Pancreas (tissue), 10 donors: ENCODE measurements around the gene OSBPL2. TPM values are rescaled to one million over a fixed set of nuclear protein-coding genes. Genes with fewer than 3 reads are reported as not detected.
A peak's percentile ranks its signal among the peaks of the same experiment; 100 is the strongest.

Source experiments
- ATAC-seq, 4 donors: fragments of 200-7000 bp; cut with Tn5 transposase; one replicate each; pipeline versions ENCODE4 v1.8.0 to v1.9.1; 2020; ENCODE audit warnings: mild to moderate bottlenecking in 4 of 4, moderate library complexity in 4 of 4
- DNase-seq, 6 donors: peaks; one replicate each; pipeline ENCODE4 v3.0.0-alpha.2; 2020
- FAIRE-seq: peaks from 2 replicates; lab custom pipeline; 2012; peaks lifted over from hg19 to GRCh38; lab: Jason Lieb, UNC
- H3K27ac ChIP-seq, 4 donors: fragments of 200-600 bp; sonication (generic); 1 replicate in 3 of 4; 2 replicates in 1 of 4; pipeline versions ENCODE4 v1.5.0 to v1.8.0; 2020
- H3K27me3 ChIP-seq, 4 donors: fragments of 200-600 bp; one replicate each; pipeline ENCODE4 v1.8.0; 2021
- H3K36me3 ChIP-seq, 3 donors: fragments of 200-600 bp; sonication (generic) in 1 of 3; one replicate each; pipeline versions ENCODE4 v1.5.0 to v1.8.0; 2020 to 2021
- H3K4me1 ChIP-seq, 3 donors: fragments of 200-600 bp; one replicate each; pipeline ENCODE4 v1.8.0; 2021
- H3K4me3 ChIP-seq, 4 donors: fragments of 200-600 bp; sonication (generic) in 2 of 4; one replicate each; pipeline versions ENCODE4 v1.5.0 to v1.8.0; 2020 to 2021
- H3K9me3 ChIP-seq, 4 donors: fragments of 200-600 bp; one replicate each; pipeline ENCODE4 v1.8.0; 2021
- WGBS, 2 donors: extraction: QIAGEN DNeasy Blood & Tissue Kit; methylation state at CpG; one replicate each; pipeline ENCODE4 v1.1.7; 2013; 5-methylcytosine and 5-hydroxymethylcytosine counted together
- intact Hi-C, 3 donors: fragments of 100-400 bp; cut with DNase I; formaldehyde crosslinking; loops; one replicate each; pipeline versions ENCODE4 v1.11.1 to v1.14.2; 2022
- polyA plus RNA-seq, 2 donors: library from polyadenylated mRNA; stranded (reverse); fragments of 200-250 nt; gene quantifications; one replicate each; pipeline ENCODE4 v1.2.3, GENCODE V29; 2013
- total RNA-seq, 6 donors: library from RNA; stranded (reverse); fragmentation: NEBNext Ultra II Directional in 4 of 6; extraction: Animal tissue kit (Norgen Biotek cat#: 25700) in 4 of 6; gene quantifications; one replicate each; pipeline versions ENCODE4 v1.2.1 to v1.2.4, GENCODE V29; 2021 to 2023
- TF ChIP-seq, protein P1 (sequence below), 4 donors: fragments of 200-600 bp; sonication (generic) in 3 of 4; IDR thresholded peaks; one replicate each; pipeline versions ENCODE4 v1.5.0 to v1.8.0; 2021; ENCODE audit warnings: antibody characterized with exemption in 4 of 4
- donor health status: healthy with polysubstance abuse.
- donor health status: DM: no; HTN: no; CAD: no; lungs with moderate emphysema.
- donor health status: DM: no; HTN: no; CAD: no.
- donor health status: control.
- donor health status: control.
- donor health status: Bipolar disorder and iron deficiency.
- donor health status: DM: yes; HTN: yes; CAD: no.
- donor health status: DM: no; HTN: no; CAD: no.
- donor health status: DM: no; HTN: no; CAD: no.
- donor health status: DM: yes; HTN: yes; CAD: no.

The OSBPL2 gene
- total and polyA plus RNA-seq, 8 donors, result 33.3 to 56.8 (median 47.0) TPM

DNA sequence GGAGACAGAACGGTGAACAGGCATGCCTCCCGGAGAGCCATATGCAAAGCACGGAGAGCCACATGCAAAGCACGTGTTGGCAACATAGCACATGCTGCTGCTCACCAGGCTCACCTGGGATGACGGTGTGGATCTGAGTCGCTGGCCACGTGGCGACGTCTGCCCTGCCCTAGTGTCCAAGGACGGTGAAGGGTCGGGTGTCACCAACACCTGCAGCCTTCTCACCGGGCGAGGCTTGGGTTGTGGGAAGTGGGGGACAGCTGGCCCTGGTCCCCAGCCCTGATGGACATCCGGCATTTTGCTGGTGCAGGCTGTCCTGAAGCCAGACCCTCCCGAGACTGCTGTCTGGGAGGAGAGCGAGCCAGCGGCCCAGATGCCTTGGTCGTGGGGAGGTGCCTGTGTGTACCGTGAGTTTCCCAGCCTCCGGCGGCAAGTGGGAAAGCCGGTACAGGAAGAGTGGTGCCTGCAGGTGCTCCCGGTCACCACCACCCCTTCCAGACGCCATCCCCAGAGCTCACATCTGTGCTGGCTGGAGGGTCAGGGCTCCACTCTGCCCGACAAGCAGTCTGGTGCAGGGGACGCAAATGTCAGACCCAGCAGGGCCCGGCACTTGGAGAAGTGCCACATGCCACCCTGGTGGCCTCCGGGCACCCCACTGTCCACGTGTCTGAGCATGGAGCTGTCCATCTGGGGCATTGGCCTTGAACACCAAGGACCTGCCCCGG is 58.6 kb downstream of the OSBPL2 start:
- intact Hi-C loops, result no loop called here
- Histone ChIP-seq H3K36me3 (peaks cover 0 to 17% (median 5%) of the 10 kb centered on the region in 3 donors), H3K9me3 (no peaks in the 10 kb centered on the region), H3K4me1 (peaks cover 10 to 16% (median 16%) of the 10 kb centered on the region in 3 donors), H3K27me3 (no peaks in the 10 kb centered on the region), H3K27ac (peak overlapping the region; percentile 16 to 74 (median 64)), H3K4me3 (no peak overlapping the region)
- no peak for FAIRE-seq
- ATAC-seq, result peak; percentile 76 to 83 (median 81)
- TF ChIP-seq, protein P1, sequence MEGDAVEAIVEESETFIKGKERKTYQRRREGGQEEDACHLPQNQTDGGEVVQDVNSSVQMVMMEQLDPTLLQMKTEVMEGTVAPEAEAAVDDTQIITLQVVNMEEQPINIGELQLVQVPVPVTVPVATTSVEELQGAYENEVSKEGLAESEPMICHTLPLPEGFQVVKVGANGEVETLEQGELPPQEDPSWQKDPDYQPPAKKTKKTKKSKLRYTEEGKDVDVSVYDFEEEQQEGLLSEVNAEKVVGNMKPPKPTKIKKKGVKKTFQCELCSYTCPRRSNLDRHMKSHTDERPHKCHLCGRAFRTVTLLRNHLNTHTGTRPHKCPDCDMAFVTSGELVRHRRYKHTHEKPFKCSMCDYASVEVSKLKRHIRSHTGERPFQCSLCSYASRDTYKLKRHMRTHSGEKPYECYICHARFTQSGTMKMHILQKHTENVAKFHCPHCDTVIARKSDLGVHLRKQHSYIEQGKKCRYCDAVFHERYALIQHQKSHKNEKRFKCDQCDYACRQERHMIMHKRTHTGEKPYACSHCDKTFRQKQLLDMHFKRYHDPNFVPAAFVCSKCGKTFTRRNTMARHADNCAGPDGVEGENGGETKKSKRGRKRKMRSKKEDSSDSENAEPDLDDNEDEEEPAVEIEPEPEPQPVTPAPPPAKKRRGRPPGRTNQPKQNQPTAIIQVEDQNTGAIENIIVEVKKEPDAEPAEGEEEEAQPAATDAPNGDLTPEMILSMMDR (IDR thresholded peaks at IDR 0.05), result no peak
- DNase-seq, result peak; percentile 82 to 97 (median 96)
- WGBS, 2 donors, result 41 to 46% methylated on average over 30 of the region's 30 CpGs

DNA sequence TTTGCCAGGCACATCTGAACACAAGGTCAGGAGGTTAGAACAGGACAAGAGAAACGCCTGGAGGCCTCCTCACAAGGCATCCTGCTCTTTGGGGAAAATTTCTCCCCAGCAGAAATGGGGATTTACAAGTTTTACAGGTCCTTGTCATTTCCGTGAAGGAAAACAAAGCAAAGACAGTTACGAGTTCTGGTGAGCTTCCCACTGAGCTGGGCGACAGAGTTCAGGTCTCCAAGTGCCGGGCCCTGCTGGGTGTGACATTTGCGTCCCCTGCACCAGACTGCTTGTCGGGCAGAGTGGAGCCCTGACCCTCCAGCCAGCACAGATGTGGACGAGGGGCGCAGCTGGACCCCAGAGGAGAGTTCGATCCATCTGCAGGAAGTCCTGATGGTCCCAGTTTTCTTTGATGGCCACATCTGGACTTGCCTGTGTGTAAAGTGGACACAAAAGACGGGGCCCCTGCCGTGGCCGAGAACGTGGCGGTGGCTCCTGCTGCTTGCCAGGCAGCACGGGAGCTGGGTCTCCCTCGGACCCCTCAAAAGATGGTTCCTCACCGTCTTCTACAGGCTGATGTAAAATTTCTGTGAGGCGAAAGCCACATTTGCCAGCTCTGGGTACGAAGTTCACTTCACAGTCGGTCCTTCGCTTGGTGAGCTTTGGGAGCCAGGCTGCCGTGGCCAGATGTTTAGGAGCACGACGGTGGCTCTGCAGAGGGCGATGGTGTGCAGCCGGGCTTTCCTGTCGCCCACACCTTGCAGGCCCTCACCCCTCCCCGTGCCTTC is 59.3 kb downstream of the OSBPL2 start:
- peak in 2 of 4 donors; percentile 2 to 17 for ATAC-seq
- DNase-seq, result peak in 5 of 6 donors; percentile 65 to 85 (median 81)
- peak overlapping the region; percentile 16 to 74 (median 64) for H3K27ac ChIP-seq
- H3K27me3 ChIP-seq, result no peaks in the 10 kb centered on the region
- no peak for FAIRE-seq
- TF ChIP-seq, protein P1 (IDR thresholded peaks at IDR 0.05), result no peak
- 51 to 52% methylated on average over 29 of the region's 29 CpGs for WGBS, 2 donors
- intact Hi-C loops, result no loop called here
- peaks cover 10 to 16% (median 16%) of the 10 kb centered on the region in 3 donors for H3K4me1 ChIP-seq
- peaks cover 0 to 13% (median 5%) of the 10 kb centered on the region in 3 donors for H3K36me3 ChIP-seq
- no peak overlapping the region for H3K4me3 ChIP-seq
- H3K9me3 ChIP-seq, result no peaks in the 10 kb centered on the region

DNA sequence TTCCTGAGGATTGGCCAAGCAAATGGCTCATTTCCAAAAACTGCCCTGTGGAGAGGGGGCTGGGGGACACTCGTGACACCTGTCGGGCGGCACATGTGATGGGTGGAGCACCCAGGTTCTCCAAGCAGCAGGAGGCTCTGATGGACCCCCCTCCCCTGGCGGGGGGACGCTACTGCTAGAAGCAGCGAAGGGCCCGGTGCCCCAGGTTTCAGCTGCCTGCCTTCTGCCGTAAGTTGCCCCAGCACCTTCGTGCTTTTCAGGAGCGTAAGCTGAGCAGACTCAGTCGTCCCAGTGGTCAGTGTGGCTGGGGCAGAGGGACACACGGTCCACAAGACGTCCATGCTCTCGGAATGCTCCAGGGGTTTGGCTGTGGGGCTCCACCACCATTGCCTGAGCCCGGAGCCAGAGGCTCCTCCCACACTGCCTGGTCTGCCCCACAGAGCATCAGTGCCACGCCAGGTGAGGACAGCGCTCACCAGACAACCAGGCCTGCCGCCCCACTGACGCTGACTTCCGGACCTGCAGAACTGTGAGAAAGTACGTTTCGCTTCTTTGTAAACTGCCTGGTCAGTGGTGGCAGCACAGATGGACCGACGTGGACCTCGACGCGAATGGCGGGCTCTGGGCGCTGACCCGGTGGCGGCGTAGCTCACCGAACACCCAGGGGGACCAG is 60.4 kb downstream of the OSBPL2 start:
- Histone ChIP-seq H3K36me3 (peaks cover 0 to 13% (median 5%) of the 10 kb centered on the region in 3 donors), H3K4me1 (peaks cover 10 to 16% (median 16%) of the 10 kb centered on the region in 3 donors), H3K9me3 (no peaks in the 10 kb centered on the region), H3K27ac (peak overlapping the region in 2 of 4 donors; percentile 5 to 74), H3K27me3 (no peaks in the 10 kb centered on the region), H3K4me3 (no peak overlapping the region)
- ATAC-seq (no peak), FAIRE-seq (no peak), DNase-seq (peak in 2 of 6 donors; percentile 51 to 78)
- intact Hi-C loops, result no loop called here
- TF ChIP-seq, protein P1 (IDR thresholded peaks at IDR 0.05), result no peak
- WGBS, 2 donors, result 88 to 91% methylated on average over 33 of the region's 33 CpGs

DNA sequence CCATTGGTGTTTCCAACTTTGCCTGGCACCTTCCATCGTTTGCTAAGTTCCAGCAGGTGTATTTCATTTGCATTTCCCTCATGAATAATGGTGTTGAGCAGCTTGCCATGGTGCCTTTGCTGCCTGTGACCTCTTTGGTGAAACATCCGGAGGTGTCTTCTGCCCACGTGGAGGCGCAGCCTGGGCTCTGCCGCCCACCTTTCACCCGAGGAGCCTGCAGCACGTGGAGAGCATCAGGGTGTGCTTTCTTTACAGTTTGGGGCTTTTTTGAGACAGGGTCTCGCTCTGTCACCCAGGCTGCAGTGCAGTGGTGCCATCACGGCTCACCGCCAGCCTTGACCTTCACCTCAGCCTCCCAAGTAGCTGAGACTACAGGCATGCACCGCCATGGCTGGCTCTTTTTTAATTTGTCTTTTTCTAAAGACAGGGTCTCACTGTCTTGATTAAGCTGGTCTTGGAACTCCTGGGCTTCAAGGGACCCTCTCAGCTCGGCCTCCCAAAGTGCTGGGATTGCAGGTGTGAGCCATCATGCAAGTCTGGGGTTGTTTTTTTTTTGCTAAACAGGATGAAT is 61.4 kb downstream of the OSBPL2 start:
- DNase-seq, result peak in 1 of 6 donors; percentile 34
- WGBS, 2 donors, result 79 to 87% methylated on average over 12 of the region's 12 CpGs
- intact Hi-C loops, result no loop called here
- Histone ChIP-seq H3K9me3 (no peaks in the 10 kb centered on the region), H3K4me3 (no peak overlapping the region), H3K4me1 (peaks cover 16 to 18% (median 18%) of the 10 kb centered on the region in 3 donors), H3K27me3 (no peaks in the 10 kb centered on the region), H3K27ac (no peak overlapping the region), H3K36me3 (peaks cover 0 to 9% (median 5%) of the 10 kb centered on the region in 3 donors)
- no peak for ATAC-seq
- FAIRE-seq, result no peak
- TF ChIP-seq, protein P1 (IDR thresholded peaks at IDR 0.05), result no peak
